ENCODE results near the gene OR8B8.

OR8B8 gene

DNA sequence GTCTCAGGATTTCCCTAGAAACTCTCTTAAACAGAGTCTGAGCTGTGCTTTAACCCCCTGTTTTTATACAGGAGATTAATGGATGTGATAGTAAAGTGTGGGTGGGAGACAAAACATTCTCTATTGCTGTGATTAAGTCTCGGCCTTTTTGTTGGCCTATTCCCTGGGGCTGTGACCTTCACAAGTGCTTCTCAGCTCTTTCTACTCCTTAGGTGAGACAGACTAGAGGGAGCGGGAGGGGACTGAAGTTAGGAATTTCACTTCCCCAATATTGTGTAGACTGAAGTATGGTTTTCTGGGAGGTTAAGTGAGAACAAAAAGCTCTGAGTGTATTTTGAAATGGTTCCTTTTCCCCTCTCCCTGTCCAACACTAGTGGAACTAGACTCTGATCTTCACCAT is 29.8 kb upstream of the OR8B8 start:
- CTCF ChIA-PET = no interaction called here
- POLR2A ChIA-PET (ENCODE audit: low non-redundant PET) = no interaction called here
- DNase-seq (ENCODE audit: low spot score) = no peak
- no peak overlapping the region for H3K27ac ChIP-seq
- TF ChIP-seq, protein P1, sequence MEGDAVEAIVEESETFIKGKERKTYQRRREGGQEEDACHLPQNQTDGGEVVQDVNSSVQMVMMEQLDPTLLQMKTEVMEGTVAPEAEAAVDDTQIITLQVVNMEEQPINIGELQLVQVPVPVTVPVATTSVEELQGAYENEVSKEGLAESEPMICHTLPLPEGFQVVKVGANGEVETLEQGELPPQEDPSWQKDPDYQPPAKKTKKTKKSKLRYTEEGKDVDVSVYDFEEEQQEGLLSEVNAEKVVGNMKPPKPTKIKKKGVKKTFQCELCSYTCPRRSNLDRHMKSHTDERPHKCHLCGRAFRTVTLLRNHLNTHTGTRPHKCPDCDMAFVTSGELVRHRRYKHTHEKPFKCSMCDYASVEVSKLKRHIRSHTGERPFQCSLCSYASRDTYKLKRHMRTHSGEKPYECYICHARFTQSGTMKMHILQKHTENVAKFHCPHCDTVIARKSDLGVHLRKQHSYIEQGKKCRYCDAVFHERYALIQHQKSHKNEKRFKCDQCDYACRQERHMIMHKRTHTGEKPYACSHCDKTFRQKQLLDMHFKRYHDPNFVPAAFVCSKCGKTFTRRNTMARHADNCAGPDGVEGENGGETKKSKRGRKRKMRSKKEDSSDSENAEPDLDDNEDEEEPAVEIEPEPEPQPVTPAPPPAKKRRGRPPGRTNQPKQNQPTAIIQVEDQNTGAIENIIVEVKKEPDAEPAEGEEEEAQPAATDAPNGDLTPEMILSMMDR (conservative IDR thresholded peaks at IDR 0.05; ENCODE audit: low read depth) = no peak

DNA sequence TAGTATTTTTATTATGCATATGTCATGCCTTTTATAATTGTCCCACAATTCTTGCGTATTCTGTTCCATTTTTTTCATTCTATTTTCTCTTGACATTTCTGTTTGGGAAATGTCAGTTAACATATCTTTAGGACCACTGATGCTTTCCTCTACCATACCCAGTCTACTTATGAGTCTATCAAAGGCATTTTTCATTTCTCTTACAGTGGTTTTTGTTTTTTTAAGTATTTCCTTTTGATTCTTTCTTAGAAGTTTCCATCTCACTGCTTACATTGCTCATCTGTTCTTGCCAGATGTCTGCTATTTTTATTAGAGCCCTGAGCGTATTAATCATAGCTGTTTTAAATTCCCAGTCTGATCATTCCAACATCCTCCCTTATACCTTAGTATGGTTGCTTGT is 29.3 kb upstream of the OR8B8 start:
- TF ChIP-seq, protein P1 (conservative IDR thresholded peaks at IDR 0.05; ENCODE audit: low read depth) = no peak
- CTCF ChIA-PET = no interaction called here
- DNase-seq (ENCODE audit: low spot score) = no peak
- H3K27ac ChIP-seq = no peak overlapping the region
- POLR2A ChIA-PET (ENCODE audit: low non-redundant PET) = no interaction called here

DNA sequence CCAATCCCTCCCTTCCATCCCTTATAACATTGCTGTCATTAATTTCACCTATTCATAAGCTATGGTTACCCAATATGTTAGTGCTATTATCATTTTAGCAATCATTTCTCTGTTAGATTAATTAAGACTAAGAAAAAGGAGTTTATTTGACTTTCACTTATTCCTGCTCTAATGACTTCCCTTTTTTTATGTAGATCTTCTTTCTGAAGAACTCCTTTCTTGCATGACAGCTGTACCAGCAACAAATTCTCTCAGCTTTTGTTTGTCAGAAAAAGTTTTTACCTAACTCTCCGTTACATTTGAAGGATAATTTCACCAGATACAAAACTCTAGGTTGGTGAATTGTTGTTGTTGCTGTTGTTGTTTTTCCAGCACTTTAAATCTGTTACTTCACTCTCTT is 28.6 kb upstream of the OR8B8 start:
- ChIA-PET CTCF (no interaction called here), POLR2A (ENCODE audit: low non-redundant PET) (no interaction called here)
- TF ChIP-seq, protein P1 (conservative IDR thresholded peaks at IDR 0.05; ENCODE audit: low read depth) = no peak
- H3K27ac ChIP-seq = no peak overlapping the region
- DNase-seq (ENCODE audit: low spot score) = no peak

DNA sequence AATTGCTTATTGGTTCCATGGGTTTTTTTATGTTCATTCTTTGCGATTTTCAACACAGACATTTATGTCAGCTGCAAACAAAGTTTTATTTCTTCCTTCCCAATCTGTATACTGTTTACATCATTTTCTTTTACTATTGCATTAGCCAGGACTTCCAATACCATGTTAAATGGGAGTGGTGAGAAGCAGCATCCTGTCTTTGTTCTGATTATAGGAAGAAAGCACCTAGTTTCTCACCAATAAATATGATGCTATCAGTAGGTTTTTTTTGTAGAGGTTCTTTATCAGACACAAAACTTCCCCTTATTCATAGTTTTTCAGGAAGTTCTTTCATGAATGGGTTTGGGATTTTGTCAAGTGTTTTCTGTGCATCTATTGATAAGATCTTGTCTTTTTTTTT is 28.0 kb upstream of the OR8B8 start:
- DNase-seq (ENCODE audit: low spot score) = no peak
- CTCF ChIA-PET = no interaction called here

GRCh38 chr11:124470561-124471227 is 25.2 kb upstream of the OR8B8 start:
- POLR2A ChIA-PET (ENCODE audit: low non-redundant PET) = no interaction called here

More for the DNA sequence above, 28.0 kb upstream of the OR8B8 start:
- no peak overlapping the region for H3K27ac ChIP-seq
- POLR2A ChIA-PET (ENCODE audit: low non-redundant PET) = no interaction called here
- TF ChIP-seq, protein P1 (conservative IDR thresholded peaks at IDR 0.05; ENCODE audit: low read depth) = no peak

DNA sequence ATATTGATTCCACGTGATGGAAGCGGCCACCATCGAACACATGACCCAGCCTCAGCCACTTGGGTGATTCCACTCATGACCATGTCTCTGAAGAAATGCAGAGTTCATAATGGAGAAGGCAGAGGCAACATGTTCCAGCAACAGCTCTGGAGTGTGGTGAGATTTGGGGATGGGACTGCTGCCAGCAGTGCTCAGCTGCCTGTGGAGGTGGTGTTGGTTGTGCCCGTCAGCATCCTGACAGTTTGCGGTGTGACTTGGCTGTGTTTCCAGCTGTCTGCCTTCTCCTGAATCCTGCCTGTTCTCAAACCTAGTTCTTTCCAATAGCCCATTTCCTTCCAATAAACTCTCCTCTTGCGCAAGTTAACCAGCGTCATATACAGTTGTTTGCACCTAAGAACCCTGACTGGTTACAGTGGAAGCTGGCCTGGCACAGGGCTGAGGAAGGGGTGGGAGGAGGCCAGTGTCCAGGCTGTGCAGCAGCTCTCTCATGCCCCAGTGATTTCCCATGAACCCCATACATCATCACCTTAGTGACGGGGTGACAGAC is 22.0 kb upstream of the OR8B8 start:
- H3K27ac ChIP-seq = no peak overlapping the region
- ChIA-PET POLR2A (ENCODE audit: low non-redundant PET) (no interaction called here), CTCF (no interaction called here)
- TF ChIP-seq, protein P1 (conservative IDR thresholded peaks at IDR 0.05; ENCODE audit: low read depth) = no peak
- no peak for DNase-seq (ENCODE audit: low spot score)

More at GRCh38 chr11:124470561-124471227, 25.2 kb upstream of the OR8B8 start:
- CTCF ChIA-PET = interaction anchor here (0.5 kb wide), 1 partner anchor 297 kb away, joined by 7 read pairs; no protein-coding TSS in a partner anchor
- TF ChIP-seq, protein P1 (conservative IDR thresholded peaks at IDR 0.05; ENCODE audit: low read depth) = no peak
- H3K27ac ChIP-seq = no peak overlapping the region
- no peak for DNase-seq (ENCODE audit: low spot score)
